ENCODE measurements around the gene MISP. TPM values are rescaled to one million over a fixed set of nuclear protein-coding genes. Genes with fewer than 3 reads are reported as not detected.
"Not testable (repeated sequence)": the region's sequence is repeated elsewhere in the genome, so short reads cannot be mapped to it uniquely, and the experiment has no call there.

Gene MISP
- total and polyA plus RNA-seq, 7 donors = 0.08 to 0.13 (median 0.09) TPM; not detected in 4

DNA sequence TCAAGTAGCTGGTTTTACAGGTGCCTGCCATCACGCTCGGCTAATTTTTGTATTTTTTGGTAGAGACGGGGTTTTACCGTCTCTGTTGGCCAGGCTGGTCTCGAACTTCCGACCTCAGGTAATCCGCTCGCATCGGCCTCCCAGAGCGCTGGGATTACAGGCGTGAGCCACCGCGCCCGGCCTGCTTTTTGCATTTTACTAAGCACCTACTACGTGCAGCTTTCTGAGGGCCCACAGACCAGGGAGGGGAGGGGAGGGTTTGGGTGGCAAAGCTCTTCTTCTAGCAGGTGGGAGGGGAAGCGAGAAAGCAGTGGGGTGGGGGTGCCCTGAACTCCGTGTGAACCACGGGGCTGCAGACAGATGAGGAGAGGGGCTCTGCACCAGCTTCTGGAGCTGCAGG, 27.2 kb upstream of the MISP start:
- H3K27ac ChIP-seq = no peak overlapping the region
- H3K36me3 ChIP-seq (ENCODE audit: insufficient read depth in 1 of 2, low read depth in 1 of 2) = no peaks in the 10 kb centered on the region
- H3K4me3 ChIP-seq = no peak overlapping the region
- ATAC-seq = no peak
- intact Hi-C loops (cut with DNase I) = no loop called here
- peaks cover 0 to 29% (median 7%) of the 10 kb centered on the region in 3 donors for H3K27me3 ChIP-seq (ENCODE audit: insufficient read depth in 3 of 3, low read length in 2 of 3)
- TF ChIP-seq, protein P1, sequence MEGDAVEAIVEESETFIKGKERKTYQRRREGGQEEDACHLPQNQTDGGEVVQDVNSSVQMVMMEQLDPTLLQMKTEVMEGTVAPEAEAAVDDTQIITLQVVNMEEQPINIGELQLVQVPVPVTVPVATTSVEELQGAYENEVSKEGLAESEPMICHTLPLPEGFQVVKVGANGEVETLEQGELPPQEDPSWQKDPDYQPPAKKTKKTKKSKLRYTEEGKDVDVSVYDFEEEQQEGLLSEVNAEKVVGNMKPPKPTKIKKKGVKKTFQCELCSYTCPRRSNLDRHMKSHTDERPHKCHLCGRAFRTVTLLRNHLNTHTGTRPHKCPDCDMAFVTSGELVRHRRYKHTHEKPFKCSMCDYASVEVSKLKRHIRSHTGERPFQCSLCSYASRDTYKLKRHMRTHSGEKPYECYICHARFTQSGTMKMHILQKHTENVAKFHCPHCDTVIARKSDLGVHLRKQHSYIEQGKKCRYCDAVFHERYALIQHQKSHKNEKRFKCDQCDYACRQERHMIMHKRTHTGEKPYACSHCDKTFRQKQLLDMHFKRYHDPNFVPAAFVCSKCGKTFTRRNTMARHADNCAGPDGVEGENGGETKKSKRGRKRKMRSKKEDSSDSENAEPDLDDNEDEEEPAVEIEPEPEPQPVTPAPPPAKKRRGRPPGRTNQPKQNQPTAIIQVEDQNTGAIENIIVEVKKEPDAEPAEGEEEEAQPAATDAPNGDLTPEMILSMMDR (IDR thresholded peaks at IDR 0.05) = no peak
- 85 to 89% (median 86%) methylated on average over 18 of the region's 18 CpGs for WGBS, 3 donors
- H3K4me1 ChIP-seq = no peaks in the 10 kb centered on the region
- DNase-seq = no peak
- no peaks in the 10 kb centered on the region for H3K9me3 ChIP-seq

GRCh38 chr19:725461-726089, 25.3 kb upstream of the MISP start:
- Histone ChIP-seq H3K4me1 (no peaks in the 10 kb centered on the region), H3K36me3 (ENCODE audit: insufficient read depth in 1 of 2, low read depth in 1 of 2) (no peaks in the 10 kb centered on the region), H3K9me3 (no peaks in the 10 kb centered on the region), H3K27ac (no peak overlapping the region), H3K27me3 (ENCODE audit: insufficient read depth in 3 of 3, low read length in 2 of 3) (peaks cover 0 to 14% (median 0%) of the 10 kb centered on the region in 3 donors), H3K4me3 (no peak overlapping the region)
- WGBS, 3 donors = 85 to 90% (median 89%) methylated on average over 13 of the region's 13 CpGs
- intact Hi-C loops (cut with DNase I) = no loop called here
- no peak for ATAC-seq
- TF ChIP-seq, protein P1 (IDR thresholded peaks at IDR 0.05) = no peak
- no peak for DNase-seq

- no peaks in the 10 kb centered on the region for H3K4me1 ChIP-seq
- H3K27ac ChIP-seq = peak overlapping the region; percentile 50
- ATAC-seq (peak; percentile 17 to 23 (median 20)), DNase-seq (no peak)
- TF ChIP-seq, protein P1 (IDR thresholded peaks at IDR 0.05) = no peak
- intact Hi-C loops (cut with DNase I) = no loop called here
- peaks cover 0 to 3% (median 0%) of the 10 kb centered on the region in 3 donors for H3K27me3 ChIP-seq (ENCODE audit: insufficient read depth in 3 of 3, low read length in 2 of 3)
- H3K4me3 ChIP-seq = no peak overlapping the region
- no peaks in the 10 kb centered on the region for H3K36me3 ChIP-seq (ENCODE audit: insufficient read depth in 1 of 2, low read depth in 1 of 2)
- H3K9me3 ChIP-seq = no peaks in the 10 kb centered on the region
- WGBS, 3 donors = 67 to 71% (median 68%) methylated on average over 42 to 43 of the region's 43 CpGs
These were observed 23.6 kb upstream of the MISP start for GRCh38 chr19:726993-727956.

DNA sequence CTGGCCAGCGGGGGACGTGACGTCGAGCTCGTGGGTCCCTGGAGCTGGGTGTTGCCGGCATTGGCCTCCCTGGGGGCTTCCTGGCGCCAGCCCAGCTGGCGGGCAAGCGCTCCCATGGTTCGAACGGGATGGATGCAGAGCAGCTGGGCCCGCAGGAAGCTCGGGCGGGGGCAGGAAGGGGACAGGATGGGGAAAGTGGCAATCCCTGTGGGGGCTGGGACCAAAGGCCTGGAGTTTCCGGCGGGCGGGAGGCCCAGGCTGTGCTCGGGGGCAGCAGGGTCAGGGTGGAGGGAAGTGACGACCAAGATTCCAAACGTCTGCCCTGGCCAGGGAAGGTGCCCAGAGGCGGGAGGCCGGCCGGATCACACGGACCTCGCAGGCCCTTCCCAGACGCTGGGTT, 22.9 kb upstream of the MISP start:
- TF ChIP-seq, protein P1 (IDR thresholded peaks at IDR 0.05) = no peak
- DNase-seq = peak; percentile 74 to 91
- H3K9me3 ChIP-seq = no peaks in the 10 kb centered on the region
- WGBS, 3 donors = 28 to 41% (median 29%) methylated on average over 24 to 26 of the region's 26 CpGs
- H3K36me3 ChIP-seq (ENCODE audit: insufficient read depth in 1 of 2, low read depth in 1 of 2) = no peaks in the 10 kb centered on the region
- no peak overlapping the region for H3K4me3 ChIP-seq
- no peaks in the 10 kb centered on the region for H3K4me1 ChIP-seq
- intact Hi-C loops (cut with DNase I) = no loop called here
- peak; percentile 56 to 86 (median 71) for ATAC-seq
- peaks cover 0 to 3% (median 0%) of the 10 kb centered on the region in 3 donors for H3K27me3 ChIP-seq (ENCODE audit: insufficient read depth in 3 of 3, low read length in 2 of 3)
- H3K27ac ChIP-seq = peak overlapping the region; percentile 71

- DNase-seq; H3K27me3 ChIP-seq (ENCODE audit: insufficient read depth in 3 of 3, low read length in 2 of 3); H3K4me3 ChIP-seq; H3K4me1 ChIP-seq; H3K36me3 ChIP-seq (ENCODE audit: insufficient read depth in 1 of 2, low read depth in 1 of 2); H3K27ac ChIP-seq; H3K9me3 ChIP-seq; ATAC-seq; intact Hi-C loops (cut with DNase I): not testable (repeated sequence)
- WGBS, 3 donors = 85 to 94% (median 87%) methylated on average over 15 of the region's 15 CpGs
These were observed 21.3 kb upstream of the MISP start for GRCh38 chr19:729564-729963.
